ENCODE data around the gene CLDN18. TPM values are rescaled to one million over a fixed set of nuclear protein-coding genes. Genes with fewer than 3 reads are reported as not detected.

CLDN18 gene
- under 1 TPM; 0.71 to 0.79 (median 0.78) TPM for polyA plus RNA-seq (ENCODE audit: insufficient read length in 3 of 3)

GRCh38 chr3:138009476-138010272, at the start of gene CLDN18:
TSS of gene CLDN18 (plus strand) at chr3:138010165. CDS start at chr3:138010226, 61 bp downstream.
- no peak for DNase-seq (ENCODE audit: low read depth in 3 of 3, low spot score in 2 of 3)

DNA sequence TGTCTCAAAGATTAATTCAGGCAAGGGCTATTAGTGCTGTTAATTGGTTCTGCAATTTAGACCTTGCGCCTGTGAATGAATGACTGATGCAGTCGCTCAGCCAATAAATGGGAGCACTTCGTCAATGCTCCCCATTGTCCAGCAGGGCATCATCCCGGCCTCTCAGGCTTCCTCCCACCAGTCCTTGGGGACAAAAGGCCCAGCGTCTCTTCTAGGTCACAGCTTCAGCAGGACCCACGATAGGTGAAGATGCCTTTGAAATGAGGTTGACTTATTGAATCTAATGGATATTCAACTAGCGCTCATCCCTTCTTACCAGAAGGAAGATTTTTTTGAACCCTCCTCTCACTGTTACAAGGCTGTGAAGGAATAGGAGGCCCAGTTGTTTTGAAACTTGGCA, 47.7 kb upstream of the CLDN18 start:
- no peak for DNase-seq (ENCODE audit: low read depth in 3 of 3, low spot score in 2 of 3)

- no peak for DNase-seq (ENCODE audit: low read depth in 3 of 3, low spot score in 2 of 3)
Observed at GRCh38 chr3:137963463-137963862, 46.5 kb upstream of the CLDN18 start.

DNA sequence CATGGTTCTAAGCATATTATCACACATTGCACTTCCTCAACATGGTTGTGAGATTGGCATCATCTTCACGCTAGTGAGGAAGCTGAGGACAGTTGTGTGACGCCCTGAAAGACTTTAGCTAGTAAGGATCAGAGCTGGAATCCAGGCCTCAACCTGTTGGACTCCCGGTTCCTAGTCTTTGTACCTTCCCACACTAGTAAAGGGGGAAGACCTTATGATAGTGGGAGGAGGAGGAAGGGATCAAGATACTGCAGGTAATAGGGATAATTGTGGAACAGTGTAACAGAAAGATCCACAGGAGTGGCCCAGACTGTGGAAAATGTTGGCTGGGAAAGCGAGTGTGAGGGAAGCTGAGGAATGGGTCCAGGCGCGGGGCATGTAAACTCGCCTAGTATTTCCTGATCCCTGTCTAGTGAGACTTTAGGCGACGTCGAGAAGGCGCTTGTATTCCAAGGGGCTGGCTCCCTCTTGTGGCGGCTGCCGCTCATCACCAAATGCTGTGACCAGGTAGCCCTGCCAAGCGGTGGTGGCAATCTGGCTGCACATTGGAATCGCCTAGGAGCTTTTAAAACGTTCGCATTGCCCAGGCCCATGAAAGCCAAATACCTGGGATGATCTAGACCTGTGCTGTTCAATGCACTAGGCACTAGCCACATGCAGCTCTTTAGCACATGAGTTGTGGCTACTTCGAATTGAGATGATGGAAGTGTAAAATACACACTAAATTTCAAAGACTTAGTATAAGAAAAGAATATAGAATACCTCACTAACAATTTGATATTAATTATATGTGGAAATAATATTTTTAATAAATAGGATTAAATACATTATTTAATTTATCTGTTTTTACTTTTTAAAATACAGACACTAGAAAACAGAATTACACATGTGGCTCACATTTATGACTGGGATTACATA, 38.8 kb upstream of the CLDN18 start:
- peak; percentile 5 to 26 (median 10) for DNase-seq (ENCODE audit: low read depth in 3 of 3, low spot score in 2 of 3)

- DNase-seq (ENCODE audit: low read depth in 3 of 3, low spot score in 2 of 3): no peak
Observed at GRCh38 chr3:137972396-137972795, 37.6 kb upstream of the CLDN18 start.

- no peak for DNase-seq (ENCODE audit: low read depth in 3 of 3, low spot score in 2 of 3)
Observed at GRCh38 chr3:137978328-137978727, 31.6 kb upstream of the CLDN18 start.

DNA sequence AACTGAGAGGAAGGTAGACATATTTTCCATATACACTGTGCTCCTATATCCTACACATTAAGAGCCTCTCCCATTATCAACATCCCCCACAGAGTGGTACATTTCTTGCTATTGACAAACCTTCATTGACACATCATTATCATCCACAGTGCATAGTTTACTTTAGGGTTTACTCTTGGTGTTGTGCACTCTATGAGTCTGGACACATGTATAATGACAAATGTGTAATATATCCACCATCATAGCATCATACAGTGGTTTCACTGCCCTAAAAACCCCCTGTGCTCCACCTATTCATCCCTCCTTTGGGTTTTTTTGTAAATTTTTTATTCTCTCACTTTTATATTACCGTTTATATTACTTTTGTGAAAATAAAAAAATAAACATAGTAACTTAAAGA, 22.2 kb upstream of the CLDN18 start:
- DNase-seq (ENCODE audit: low read depth in 3 of 3, low spot score in 2 of 3): no peak

GRCh38 chr3:137988152-137988551, 21.8 kb upstream of the CLDN18 start:
- DNase-seq (ENCODE audit: low read depth in 3 of 3, low spot score in 2 of 3): no peak

DNA sequence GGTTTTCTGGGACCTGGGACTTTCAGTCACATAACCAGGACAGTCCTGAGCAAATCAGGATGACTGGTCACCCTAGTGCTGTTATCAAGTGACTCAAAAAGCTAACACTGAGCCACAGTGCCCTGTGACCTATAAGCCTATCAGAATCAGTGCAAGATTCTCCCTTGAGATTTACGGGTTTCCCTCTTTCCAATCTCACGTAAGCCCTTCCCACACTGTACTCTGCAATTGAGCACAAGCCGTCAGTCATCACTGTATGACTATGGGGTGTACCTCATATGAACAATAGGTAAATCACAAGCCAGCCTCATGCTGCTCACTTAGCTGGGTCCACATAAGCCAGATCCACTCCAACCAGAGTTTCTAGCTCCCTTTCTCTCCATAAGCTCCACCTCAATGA, 21.0 kb upstream of the CLDN18 start:
- no peak for DNase-seq (ENCODE audit: low read depth in 3 of 3, low spot score in 2 of 3)

GRCh38 chr3:137990427-137990826, 19.5 kb upstream of the CLDN18 start:
- DNase-seq (ENCODE audit: low read depth in 3 of 3, low spot score in 2 of 3): no peak

GRCh38 chr3:137992592-137992991, 17.4 kb upstream of the CLDN18 start:
- no peak for DNase-seq (ENCODE audit: low read depth in 3 of 3, low spot score in 2 of 3)

DNA sequence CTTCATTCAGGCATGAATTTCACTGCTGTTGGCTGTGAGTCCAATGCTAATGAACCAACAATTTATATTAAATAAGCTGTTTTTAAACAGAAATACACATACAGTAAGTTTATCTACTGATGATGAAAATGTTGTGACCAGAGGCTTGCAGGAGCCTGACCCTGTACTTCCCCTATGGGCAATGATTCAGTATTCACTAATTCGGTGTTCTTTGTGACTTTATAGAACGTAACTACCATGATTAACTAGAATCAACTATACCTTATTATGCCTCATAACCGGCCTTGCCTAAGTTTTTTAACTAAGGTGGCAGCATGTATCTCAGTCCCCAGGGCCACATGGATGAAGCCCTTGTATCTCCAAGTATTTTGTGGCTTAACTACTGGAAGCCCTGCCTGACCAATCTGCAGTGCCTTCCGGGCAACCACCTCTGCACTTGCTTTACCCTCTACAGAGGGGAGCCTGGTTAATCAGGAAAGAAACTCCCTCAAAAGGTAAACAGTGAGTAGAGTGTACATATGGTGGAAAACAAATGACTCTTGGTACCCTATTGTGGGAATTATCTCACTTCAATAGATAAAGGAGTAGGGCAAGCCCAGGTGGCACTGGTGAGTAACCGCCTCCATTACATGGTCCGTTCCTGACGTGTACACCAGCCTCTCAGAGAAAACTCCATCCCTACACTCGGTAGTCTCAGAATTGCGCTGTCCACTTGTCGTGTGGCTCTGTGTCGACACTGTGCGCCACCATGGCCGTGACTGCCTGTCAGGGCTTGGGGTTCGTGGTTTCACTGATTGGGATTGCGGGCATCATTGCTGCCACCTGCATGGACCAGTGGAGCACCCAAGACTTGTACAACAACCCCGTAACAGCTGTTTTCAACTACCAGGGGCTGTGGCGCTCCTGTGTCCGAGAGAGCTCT, 11.6 kb upstream of the CLDN18 start:
- DNase-seq (ENCODE audit: low read depth in 3 of 3, low spot score in 2 of 3): no peak

DNA sequence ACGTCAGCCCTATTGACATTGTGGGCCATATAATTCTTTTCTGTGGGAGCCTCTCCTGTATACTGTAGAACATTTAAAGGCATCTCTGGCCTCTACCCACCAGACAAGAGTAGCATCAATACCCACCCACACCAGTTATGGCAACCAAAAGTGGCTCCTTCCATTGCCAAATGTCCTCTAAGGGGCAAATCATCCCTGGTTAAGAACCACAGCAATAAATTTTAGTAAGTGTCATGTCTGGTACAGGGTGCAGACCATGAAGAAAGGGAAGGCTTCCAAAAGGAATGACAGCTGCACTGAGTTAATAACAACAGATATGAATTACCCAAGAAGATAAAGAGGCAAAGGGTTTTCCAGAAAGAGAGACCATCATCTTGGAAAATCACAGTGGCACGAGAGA, 6.9 kb upstream of the CLDN18 start:
- no peak for DNase-seq (ENCODE audit: low read depth in 3 of 3, low spot score in 2 of 3)

DNA sequence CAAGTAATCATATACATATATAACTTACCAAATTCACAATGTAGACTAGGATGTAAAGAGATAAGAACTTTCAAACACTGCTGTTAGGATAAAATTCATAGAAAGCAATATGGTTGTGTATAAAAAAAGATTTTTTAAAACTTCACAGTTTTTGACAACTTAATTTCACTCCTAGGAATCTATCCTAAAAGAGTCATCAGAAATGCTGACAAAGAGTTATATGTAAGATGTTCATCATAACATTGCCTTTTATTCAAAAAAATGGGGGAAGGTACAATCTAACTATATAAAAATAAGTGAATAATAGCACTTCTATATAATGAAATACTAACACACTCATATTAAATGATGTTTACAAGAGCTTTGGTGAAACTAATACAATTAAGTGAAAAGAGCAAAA, 4.3 kb upstream of the CLDN18 start:
- DNase-seq (ENCODE audit: low read depth in 3 of 3, low spot score in 2 of 3): no peak

- DNase-seq (ENCODE audit: low read depth in 3 of 3, low spot score in 2 of 3): no peak
Observed at GRCh38 chr3:138007898-138008297, 2.1 kb upstream of the CLDN18 start.

GRCh38 chr3:138010273-138010590, 267 bp downstream of the CLDN18 start:
- no peak for DNase-seq (ENCODE audit: low read depth in 3 of 3, low spot score in 2 of 3)

DNA sequence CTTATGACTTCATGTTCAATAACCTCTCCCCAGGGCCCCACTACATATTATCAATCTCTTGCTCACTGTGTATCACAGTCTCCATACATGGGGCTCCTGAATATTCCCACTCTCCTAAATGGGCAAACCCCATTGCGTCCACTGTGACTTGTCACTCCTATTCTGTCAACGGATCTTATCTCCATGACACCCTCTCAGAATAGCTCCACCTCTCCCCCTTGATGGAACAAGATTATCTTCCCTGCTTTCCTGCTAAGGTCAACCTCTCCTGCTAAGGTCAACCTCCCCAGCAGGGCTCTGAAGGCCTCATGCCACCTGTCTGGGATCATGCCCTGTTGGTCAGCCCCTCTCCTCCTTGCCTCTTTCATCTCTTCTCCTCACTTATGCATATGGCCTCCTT, 1.8 kb downstream of the CLDN18 start:
- no peak for DNase-seq (ENCODE audit: low read depth in 3 of 3, low spot score in 2 of 3)

GRCh38 chr3:138012526-138012925, 2.6 kb downstream of the CLDN18 start:
- no peak for DNase-seq (ENCODE audit: low read depth in 3 of 3, low spot score in 2 of 3)

DNA sequence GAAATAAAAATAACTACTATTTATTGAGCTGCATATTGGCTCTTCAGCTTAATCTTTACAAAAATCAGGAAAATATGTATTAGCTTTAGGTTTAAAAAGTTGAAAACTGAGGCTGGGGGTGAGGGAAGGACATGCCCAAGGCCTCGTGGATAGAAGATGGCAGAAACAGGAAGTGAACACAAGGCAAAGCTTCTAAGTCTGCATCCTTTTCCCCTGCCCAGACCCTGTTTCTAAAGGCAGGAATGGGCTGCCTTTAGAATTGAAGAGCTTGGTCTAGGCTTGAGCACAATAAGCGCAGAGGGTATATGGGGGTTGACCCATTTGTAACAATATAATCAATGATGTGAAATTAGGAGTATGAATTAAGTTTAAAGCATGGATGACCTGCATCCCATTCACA, 6.1 kb downstream of the CLDN18 start:
- DNase-seq (ENCODE audit: low read depth in 3 of 3, low spot score in 2 of 3): no peak

- no peak for DNase-seq (ENCODE audit: low read depth in 3 of 3, low spot score in 2 of 3)
Observed at GRCh38 chr3:138019281-138020069, 9.5 kb downstream of the CLDN18 start.

All from right renal cortex interstitium (tissue), 3 donors.